Measurements from ENCODE around the gene ERGIC1.

The ERGIC1 gene

GRCh38 chr5:172925336-172925948 is 91.4 kb downstream of the ERGIC1 start:
- DNase-seq: no peak

- DNase-seq: no peak
Measured at GRCh38 chr5:172926008-172926523, 92.0 kb downstream of the ERGIC1 start.

- DNase-seq: no peak
Measured at GRCh38 chr5:172926796-172927195, 92.7 kb downstream of the ERGIC1 start.

GRCh38 chr5:172929371-172929838 is 95.4 kb downstream of the ERGIC1 start:
- DNase-seq: no peak

GRCh38 chr5:172931001-172931536 is 97.0 kb downstream of the ERGIC1 start:
- DNase-seq: peak; percentile 81 to 84

- DNase-seq: peak in 1 of 2 experiments; percentile 67
Measured at GRCh38 chr5:172932313-172933017, 98.4 kb downstream of the ERGIC1 start.

GRCh38 chr5:172933238-172933637 is 99.2 kb downstream of the ERGIC1 start:
- no peak for DNase-seq

- DNase-seq: no peak
Measured at GRCh38 chr5:172935096-172935495, 101.0 kb downstream of the ERGIC1 start.

GRCh38 chr5:172936401-172936800 is 102.3 kb downstream of the ERGIC1 start:
- DNase-seq: no peak

GRCh38 chr5:172939071-172939470 is 105.0 kb downstream of the ERGIC1 start:
- DNase-seq: peak; percentile 25 to 28

- DNase-seq: no peak
Measured at GRCh38 chr5:172939611-172940267, 105.7 kb downstream of the ERGIC1 start.

GRCh38 chr5:172940268-172941066 is 106.4 kb downstream of the ERGIC1 start:
- no peak for DNase-seq

- DNase-seq: no peak
Measured at GRCh38 chr5:172941067-172941516, 107.0 kb downstream of the ERGIC1 start.

- DNase-seq: no peak
Measured at GRCh38 chr5:172942556-172942955, 108.5 kb downstream of the ERGIC1 start.

- DNase-seq: no peak
Measured at GRCh38 chr5:172943283-172943841, 109.3 kb downstream of the ERGIC1 start.

- no peak for DNase-seq
Measured at GRCh38 chr5:172943906-172944305, 109.9 kb downstream of the ERGIC1 start.

GRCh38 chr5:172944741-172945140 is 110.7 kb downstream of the ERGIC1 start:
- DNase-seq: no peak

GRCh38 chr5:172945151-172945550 is 111.1 kb downstream of the ERGIC1 start:
- no peak for DNase-seq

- no peak for DNase-seq
Measured at GRCh38 chr5:172946146-172946545, 112.1 kb downstream of the ERGIC1 start.

GRCh38 chr5:172949426-172949825 is 115.4 kb downstream of the ERGIC1 start:
- DNase-seq: no peak

GRCh38 chr5:172950176-172950965 is 116.3 kb downstream of the ERGIC1 start:
- DNase-seq: no peak
